ENCODE data around the gene ZC3H8.

ZC3H8 gene

GRCh38 chr2:112194482-112194881 lies 60.4 kb downstream of the ZC3H8 start:
- H3K18ac ChIP-seq (ENCODE audit: low read depth in 1 of 2, low read length in 2 of 2) = no peak overlapping the region
- no peak overlapping the region for H4K91ac ChIP-seq (ENCODE audit: low read length)
- no peak overlapping the region for H4K8ac ChIP-seq (ENCODE audit: low read length)
- no peak overlapping the region for H3K4me2 ChIP-seq (ENCODE audit: low read length, poor library complexity, severe bottlenecking)
- H3K27me3 ChIP-seq (ENCODE audit: control insufficient read depth in 1 of 2, insufficient read depth in 1 of 2, low read length in 2 of 2) = peaks cover 0 to 20% of the 10 kb centered on the region in 2 experiments
- no peak overlapping the region for H2BK5ac ChIP-seq (ENCODE audit: low read depth, low read length, poor library complexity, severe bottlenecking)
- H2BK12ac ChIP-seq (ENCODE audit: low read length in 2 of 2) = no peak overlapping the region
- no peak overlapping the region for H2AFZ ChIP-seq (ENCODE audit: low read depth, low read length)
- H3K27ac ChIP-seq (ENCODE audit: low read length, poor library complexity, severe bottlenecking) = no peak overlapping the region
- no peak overlapping the region for H3K4ac ChIP-seq (ENCODE audit: low read depth in 1 of 2, low read length in 2 of 2)
- H3K9ac ChIP-seq (ENCODE audit: low read length) = no peak overlapping the region
- no peaks in the 10 kb centered on the region for H3K36me3 ChIP-seq (ENCODE audit: control insufficient read depth in 1 of 2, insufficient read depth in 2 of 2, low read depth in 1 of 2, low read length in 2 of 2)
- H2AK5ac ChIP-seq (ENCODE audit: low read length, severe bottlenecking) = no peak overlapping the region
- no peaks in the 10 kb centered on the region for H3K9me3 ChIP-seq (ENCODE audit: control insufficient read depth, low read length)
- no peaks in the 10 kb centered on the region for H3K79me1 ChIP-seq (replicated peaks; ENCODE audit: low read length, poor library complexity, severe bottlenecking)
- no peak overlapping the region for H3K23ac ChIP-seq (ENCODE audit: low read length in 2 of 2)
- H3K4me1 ChIP-seq (ENCODE audit: control insufficient read depth, insufficient read depth, low read depth, low read length) = no peaks in the 10 kb centered on the region
- H3K14ac ChIP-seq (ENCODE audit: low read length in 2 of 2) = no peak overlapping the region
- no peak overlapping the region for H2BK120ac ChIP-seq (ENCODE audit: low read depth, low read length)
- no peak overlapping the region for H2BK15ac ChIP-seq (ENCODE audit: low read depth, poor library complexity, severe bottlenecking)
- WGBS = 89% methylated on average over 4 of the region's 4 CpGs
- H3K4me3 ChIP-seq (ENCODE audit: insufficient read depth in 1 of 2, low read depth in 1 of 2, low read length in 2 of 2) = no peak overlapping the region
- DNase-seq = no peak

GRCh38 chr2:112194028-112194427 lies 60.8 kb downstream of the ZC3H8 start:
- Histone ChIP-seq H2BK15ac (ENCODE audit: low read depth, poor library complexity, severe bottlenecking) (no peak overlapping the region), H3K4me1 (ENCODE audit: control insufficient read depth, insufficient read depth, low read depth, low read length) (no peaks in the 10 kb centered on the region), H2AK5ac (ENCODE audit: low read length, severe bottlenecking) (no peak overlapping the region), H4K8ac (ENCODE audit: low read length) (no peak overlapping the region), H3K23ac (ENCODE audit: low read length in 2 of 2) (no peak overlapping the region), H2BK12ac (ENCODE audit: low read length in 2 of 2) (no peak overlapping the region), H2BK5ac (ENCODE audit: low read depth, low read length, poor library complexity, severe bottlenecking) (no peak overlapping the region), H3K4ac (ENCODE audit: low read depth in 1 of 2, low read length in 2 of 2) (no peak overlapping the region), H3K27ac (ENCODE audit: low read length, poor library complexity, severe bottlenecking) (no peak overlapping the region), H3K27me3 (ENCODE audit: control insufficient read depth in 1 of 2, insufficient read depth in 1 of 2, low read length in 2 of 2) (peaks cover 0 to 17% of the 10 kb centered on the region in 2 experiments), H3K9ac (ENCODE audit: low read length) (no peak overlapping the region), H3K9me3 (ENCODE audit: control insufficient read depth, low read length) (no peaks in the 10 kb centered on the region), H4K91ac (ENCODE audit: low read length) (no peak overlapping the region), H3K14ac (ENCODE audit: low read length in 2 of 2) (no peak overlapping the region), H3K4me2 (ENCODE audit: low read length, poor library complexity, severe bottlenecking) (no peak overlapping the region), H3K4me3 (ENCODE audit: insufficient read depth in 1 of 2, low read depth in 1 of 2, low read length in 2 of 2) (no peak overlapping the region), H3K36me3 (ENCODE audit: control insufficient read depth in 1 of 2, insufficient read depth in 2 of 2, low read depth in 1 of 2, low read length in 2 of 2) (no peaks in the 10 kb centered on the region), H2BK120ac (ENCODE audit: low read depth, low read length) (no peak overlapping the region), H3K18ac (ENCODE audit: low read depth in 1 of 2, low read length in 2 of 2) (no peak overlapping the region), H3K79me1 (replicated peaks; ENCODE audit: low read length, poor library complexity, severe bottlenecking) (no peaks in the 10 kb centered on the region), H2AFZ (ENCODE audit: low read depth, low read length) (no peak overlapping the region)
- DNase-seq = no peak
- 100% methylated on average over 1 of the region's 2 CpGs for WGBS

GRCh38 chr2:112189001-112189556 lies 65.8 kb downstream of the ZC3H8 start:
- 100% methylated on average over 2 of the region's 3 CpGs for WGBS
- H2BK12ac ChIP-seq (ENCODE audit: low read length in 2 of 2) = no peak overlapping the region

GRCh38 chr2:112187805-112188596 lies 66.8 kb downstream of the ZC3H8 start:
- no peak overlapping the region for H2BK5ac ChIP-seq (ENCODE audit: low read depth, low read length, poor library complexity, severe bottlenecking)
- H3K79me1 ChIP-seq (replicated peaks; ENCODE audit: low read length, poor library complexity, severe bottlenecking) = no peaks in the 10 kb centered on the region
- no peak overlapping the region for H4K8ac ChIP-seq (ENCODE audit: low read length)
- no peak overlapping the region for H3K4me3 ChIP-seq (ENCODE audit: insufficient read depth in 1 of 2, low read depth in 1 of 2, low read length in 2 of 2)
- no peaks in the 10 kb centered on the region for H3K9me3 ChIP-seq (ENCODE audit: control insufficient read depth, low read length)
- 89% methylated on average over 8 of the region's 9 CpGs for WGBS
- no peak overlapping the region for H2BK15ac ChIP-seq (ENCODE audit: low read depth, poor library complexity, severe bottlenecking)
- H3K27me3 ChIP-seq (ENCODE audit: control insufficient read depth in 1 of 2, insufficient read depth in 1 of 2, low read length in 2 of 2) = no peaks in the 10 kb centered on the region
- no peak overlapping the region for H3K4ac ChIP-seq (ENCODE audit: low read depth in 1 of 2, low read length in 2 of 2)
- no peak overlapping the region for H3K14ac ChIP-seq (ENCODE audit: low read length in 2 of 2)
- H2AFZ ChIP-seq (ENCODE audit: low read depth, low read length) = no peak overlapping the region
- no peak overlapping the region for H3K9ac ChIP-seq (ENCODE audit: low read length)
- H3K27ac ChIP-seq (ENCODE audit: low read length, poor library complexity, severe bottlenecking) = no peak overlapping the region
- no peaks in the 10 kb centered on the region for H3K4me1 ChIP-seq (ENCODE audit: control insufficient read depth, insufficient read depth, low read depth, low read length)
- H3K23ac ChIP-seq (ENCODE audit: low read length in 2 of 2) = peak overlapping the region in 1 of 2 experiments; percentile 23
- H2BK120ac ChIP-seq (ENCODE audit: low read depth, low read length) = no peak overlapping the region
- no peak overlapping the region for H2AK5ac ChIP-seq (ENCODE audit: low read length, severe bottlenecking)
- no peaks in the 10 kb centered on the region for H3K36me3 ChIP-seq (ENCODE audit: control insufficient read depth in 1 of 2, insufficient read depth in 2 of 2, low read depth in 1 of 2, low read length in 2 of 2)
- H3K18ac ChIP-seq (ENCODE audit: low read depth in 1 of 2, low read length in 2 of 2) = no peak overlapping the region
- no peak overlapping the region for H3K4me2 ChIP-seq (ENCODE audit: low read length, poor library complexity, severe bottlenecking)
- H2BK12ac ChIP-seq (ENCODE audit: low read length in 2 of 2) = no peak overlapping the region
- no peak for DNase-seq
- H4K91ac ChIP-seq (ENCODE audit: low read length) = no peak overlapping the region

More at GRCh38 chr2:112189001-112189556, 65.8 kb downstream of the ZC3H8 start:
- H3K4ac ChIP-seq (ENCODE audit: low read depth in 1 of 2, low read length in 2 of 2) = no peak overlapping the region
- H3K14ac ChIP-seq (ENCODE audit: low read length in 2 of 2) = no peak overlapping the region
- H3K23ac ChIP-seq (ENCODE audit: low read length in 2 of 2) = no peak overlapping the region
- H2BK15ac ChIP-seq (ENCODE audit: low read depth, poor library complexity, severe bottlenecking) = no peak overlapping the region
- H3K4me2 ChIP-seq (ENCODE audit: low read length, poor library complexity, severe bottlenecking) = no peak overlapping the region
- no peaks in the 10 kb centered on the region for H3K27me3 ChIP-seq (ENCODE audit: control insufficient read depth in 1 of 2, insufficient read depth in 1 of 2, low read length in 2 of 2)
- H3K27ac ChIP-seq (ENCODE audit: low read length, poor library complexity, severe bottlenecking) = no peak overlapping the region
- no peak overlapping the region for H4K91ac ChIP-seq (ENCODE audit: low read length)
- H3K36me3 ChIP-seq (ENCODE audit: control insufficient read depth in 1 of 2, insufficient read depth in 2 of 2, low read depth in 1 of 2, low read length in 2 of 2) = no peaks in the 10 kb centered on the region
- no peak overlapping the region for H2AK5ac ChIP-seq (ENCODE audit: low read length, severe bottlenecking)
- no peak overlapping the region for H3K18ac ChIP-seq (ENCODE audit: low read depth in 1 of 2, low read length in 2 of 2)
- no peak for DNase-seq
- no peak overlapping the region for H3K9ac ChIP-seq (ENCODE audit: low read length)
- H3K4me3 ChIP-seq (ENCODE audit: insufficient read depth in 1 of 2, low read depth in 1 of 2, low read length in 2 of 2) = no peak overlapping the region
- no peaks in the 10 kb centered on the region for H3K79me1 ChIP-seq (replicated peaks; ENCODE audit: low read length, poor library complexity, severe bottlenecking)
- no peak overlapping the region for H2BK120ac ChIP-seq (ENCODE audit: low read depth, low read length)
- H3K4me1 ChIP-seq (ENCODE audit: control insufficient read depth, insufficient read depth, low read depth, low read length) = no peaks in the 10 kb centered on the region
- H3K9me3 ChIP-seq (ENCODE audit: control insufficient read depth, low read length) = no peaks in the 10 kb centered on the region
- no peak overlapping the region for H2BK5ac ChIP-seq (ENCODE audit: low read depth, low read length, poor library complexity, severe bottlenecking)
- no peak overlapping the region for H4K8ac ChIP-seq (ENCODE audit: low read length)
- no peak overlapping the region for H2AFZ ChIP-seq (ENCODE audit: low read depth, low read length)
